Measurements from ENCODE around the gene HS6ST3.
"Not testable (repeated sequence)": the region's sequence is repeated elsewhere in the genome, so short reads cannot be mapped to it uniquely, and the experiment has no call there.

- not testable (repeated sequence) for TF ChIP-seq POLR2A (IDR thresholded peaks at IDR 0.05; ENCODE audit: low read length); GATA1 (IDR thresholded peaks at IDR 0.05; ENCODE audit: low read depth, low read length)
Observed at GRCh38 chr13:96778302-96778701, 688.4 kb downstream of the HS6ST3 start.
